Measurements from ENCODE around the gene TFG.
"Not testable (repeated sequence)": the region's sequence is repeated elsewhere in the genome, so short reads cannot be mapped to it uniquely, and the experiment has no call there.

The TFG gene

DNA sequence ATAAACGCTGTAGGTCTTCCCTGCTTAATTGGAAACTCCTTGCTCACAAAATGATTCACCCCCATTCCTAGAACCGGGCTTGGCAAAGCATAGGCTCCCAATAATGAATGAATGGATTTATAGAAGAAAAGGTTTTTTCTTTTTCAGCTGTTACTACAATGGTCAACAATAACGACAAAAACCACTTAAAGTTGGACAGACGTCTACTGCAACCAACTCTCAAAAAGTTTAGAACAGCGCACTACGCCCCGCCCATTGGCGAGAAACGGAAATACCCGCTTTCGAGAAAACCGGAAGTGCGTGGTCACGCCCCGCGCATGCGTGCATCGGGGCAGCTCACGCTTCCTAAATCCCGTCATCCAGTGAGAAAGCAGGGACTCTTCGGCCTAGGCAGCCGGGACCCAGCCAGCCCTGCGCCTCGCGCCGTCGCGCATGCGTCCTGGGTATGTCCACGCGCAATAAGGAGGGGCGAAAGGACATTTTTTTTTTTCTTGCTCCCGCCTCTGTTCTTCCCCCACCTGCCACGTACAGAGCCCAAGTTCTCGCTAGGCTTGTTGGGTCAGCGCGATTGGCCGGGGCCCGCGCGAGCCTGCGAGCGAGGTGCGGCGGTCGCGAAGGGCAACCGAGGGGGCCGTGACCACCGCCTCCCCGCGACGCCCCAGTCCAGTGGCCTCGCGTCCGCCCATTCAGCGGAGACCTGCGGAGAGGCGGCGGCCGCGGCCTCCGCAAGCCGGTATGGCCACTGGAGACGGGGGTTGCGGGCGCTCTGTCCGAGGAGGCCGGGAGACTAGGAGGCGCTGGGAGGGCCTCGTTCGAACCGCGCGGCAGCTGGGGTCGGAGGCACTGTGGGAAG lies at the start of gene TFG:
Gene TFG, plus strand, starts transcription at position 506 of the 853 bp plus-strand sequence. CDS start 4,192 bp downstream, outside the sequence.
- peak; percentile 95 for DNase-seq

DNA sequence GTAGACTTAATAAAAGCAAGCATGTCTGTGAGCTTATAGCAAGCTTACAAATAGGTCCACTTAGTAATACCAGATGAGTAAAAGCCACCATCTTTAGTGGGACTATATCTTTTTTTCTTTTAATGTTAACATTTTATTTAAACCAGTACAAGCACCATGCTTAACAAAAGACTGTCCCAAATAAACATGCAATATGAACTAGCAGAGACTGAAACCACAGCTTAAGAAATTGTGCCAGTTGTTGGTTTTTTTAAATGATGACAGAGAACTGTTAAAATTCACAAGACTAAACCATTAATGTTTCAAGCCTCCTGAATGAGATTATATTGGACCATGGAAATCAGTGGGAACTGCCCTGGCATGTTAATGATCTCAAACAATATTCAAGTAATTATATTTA lies 48.0 kb upstream of the TFG start:
- not testable (repeated sequence) for DNase-seq

DNA sequence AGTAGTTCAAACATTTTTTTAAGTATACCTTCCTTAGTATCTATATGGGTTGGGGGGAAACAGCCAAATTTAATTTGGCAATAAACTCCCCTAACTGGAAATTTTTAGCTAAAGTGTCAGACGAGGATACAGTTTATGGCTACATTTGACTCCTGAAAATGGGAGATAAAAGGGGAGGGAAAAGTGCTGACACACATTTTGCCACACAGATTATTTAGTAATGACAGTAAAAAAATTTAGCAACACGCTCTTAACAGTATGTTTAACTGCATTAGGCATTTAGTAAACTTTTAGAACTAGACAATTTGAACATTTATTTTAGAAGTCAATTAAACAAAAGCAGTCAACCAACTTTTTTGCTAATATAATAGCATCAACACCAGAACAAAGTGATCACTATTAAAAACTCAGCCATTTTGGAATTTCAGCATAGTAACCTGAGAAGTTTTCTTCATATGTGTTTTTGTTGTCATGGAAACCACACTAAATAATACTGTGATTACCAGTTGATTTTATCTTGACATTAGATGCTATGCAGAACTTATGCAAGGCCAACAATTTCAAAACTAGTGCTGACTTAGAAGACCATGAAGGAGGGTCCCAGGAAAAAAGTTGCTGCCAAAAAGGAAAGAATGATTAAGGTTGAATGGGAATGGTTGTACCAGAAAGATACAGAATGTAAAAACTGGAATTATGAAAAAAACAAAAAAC lies 47.0 kb upstream of the TFG start:
- DNase-seq = no peak

DNA sequence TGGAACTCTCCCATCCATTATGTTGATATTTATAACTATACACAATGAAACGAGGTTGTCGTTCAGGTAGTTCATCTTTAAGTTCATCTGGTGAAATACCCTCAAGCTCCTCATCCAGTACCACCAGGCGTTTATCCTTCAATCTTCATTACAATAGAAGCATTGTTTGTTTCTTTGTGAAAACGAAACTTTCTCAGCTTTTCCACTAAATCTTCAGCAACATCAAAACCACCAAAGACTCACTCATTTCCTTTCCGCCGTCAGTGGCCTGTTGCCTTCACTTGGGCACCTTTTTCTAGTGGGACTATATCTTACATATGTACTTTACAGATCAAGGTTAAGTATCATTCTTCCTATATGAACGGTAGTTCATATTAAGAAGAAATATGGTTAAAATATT lies 44.1 kb upstream of the TFG start:
- DNase-seq = no peak

DNA sequence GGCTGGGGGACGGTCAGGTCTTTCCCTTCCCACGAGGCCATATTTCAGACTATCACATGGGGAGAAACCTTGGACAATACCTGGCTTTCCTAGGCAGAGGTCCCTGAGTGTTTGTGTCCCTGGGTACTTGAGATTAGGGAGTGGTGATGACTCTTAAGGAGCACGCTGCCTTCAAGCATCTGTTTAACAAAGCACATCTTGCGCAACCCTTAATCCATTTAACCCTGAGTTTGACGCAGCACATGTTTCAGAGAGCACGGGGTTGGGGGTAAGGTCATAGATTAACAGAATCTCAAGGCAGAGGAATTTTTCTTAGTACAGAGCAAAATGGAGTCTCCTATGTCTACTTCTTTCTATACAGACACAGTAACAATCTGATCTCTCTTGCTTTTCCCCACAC lies 42.6 kb upstream of the TFG start:
- not testable (repeated sequence) for DNase-seq

DNA sequence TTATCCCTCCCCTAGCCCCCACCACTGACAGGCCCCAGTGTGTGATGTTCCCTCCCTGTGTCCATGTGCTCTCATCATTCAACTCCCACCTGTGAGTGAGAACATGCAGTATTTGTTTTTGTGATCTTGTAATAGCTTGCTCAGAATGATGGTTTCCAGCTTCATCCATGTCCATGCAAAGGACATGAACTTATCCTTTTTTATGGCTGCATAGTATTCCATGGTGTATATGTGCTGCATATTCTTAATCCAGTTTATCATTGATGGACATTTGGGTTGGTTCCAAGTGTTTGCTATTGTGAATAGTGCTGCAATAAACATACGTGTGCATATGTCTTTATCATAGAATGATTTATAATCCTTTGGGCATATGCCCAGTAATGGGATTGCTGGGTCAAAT lies 42.0 kb upstream of the TFG start:
- not testable (repeated sequence) for DNase-seq

DNA sequence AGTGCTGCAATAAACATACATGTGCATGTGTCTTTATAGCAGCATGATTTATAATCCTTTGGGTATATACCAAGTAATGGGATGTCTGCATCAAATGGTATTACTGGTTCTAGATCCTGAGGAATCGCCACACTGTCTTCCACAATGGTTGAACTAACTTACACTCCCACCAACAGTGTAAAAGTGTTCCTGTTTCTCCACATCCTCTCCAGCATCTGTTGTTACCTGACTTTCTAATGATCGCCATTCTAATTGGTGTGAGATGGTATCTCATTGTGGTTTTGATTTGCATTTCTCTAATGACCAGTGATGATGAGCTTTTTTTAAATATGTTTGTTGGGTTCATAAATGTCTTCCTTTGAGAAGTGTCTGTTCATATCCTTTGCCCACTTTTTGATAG lies 38.3 kb upstream of the TFG start:
- not testable (repeated sequence) for DNase-seq

DNA sequence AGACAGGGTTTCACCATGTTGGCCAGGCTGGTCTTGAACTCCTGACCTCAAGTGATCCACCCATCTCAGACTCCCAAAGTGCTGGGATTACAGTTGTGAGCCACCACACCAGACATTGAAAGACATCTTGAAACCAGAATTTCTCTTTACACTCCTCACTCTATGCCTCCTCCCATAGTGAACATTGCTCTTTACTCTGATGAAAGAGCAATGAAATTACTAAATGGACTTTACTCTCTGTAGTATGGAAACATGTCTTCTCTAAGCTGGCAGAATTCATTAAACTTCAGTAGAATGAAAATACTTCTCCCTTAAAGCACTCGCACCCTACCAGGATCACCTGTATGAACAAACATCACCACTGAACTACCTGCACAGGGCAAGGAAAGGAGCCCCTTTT lies 27.8 kb upstream of the TFG start:
- no peak for DNase-seq

DNA sequence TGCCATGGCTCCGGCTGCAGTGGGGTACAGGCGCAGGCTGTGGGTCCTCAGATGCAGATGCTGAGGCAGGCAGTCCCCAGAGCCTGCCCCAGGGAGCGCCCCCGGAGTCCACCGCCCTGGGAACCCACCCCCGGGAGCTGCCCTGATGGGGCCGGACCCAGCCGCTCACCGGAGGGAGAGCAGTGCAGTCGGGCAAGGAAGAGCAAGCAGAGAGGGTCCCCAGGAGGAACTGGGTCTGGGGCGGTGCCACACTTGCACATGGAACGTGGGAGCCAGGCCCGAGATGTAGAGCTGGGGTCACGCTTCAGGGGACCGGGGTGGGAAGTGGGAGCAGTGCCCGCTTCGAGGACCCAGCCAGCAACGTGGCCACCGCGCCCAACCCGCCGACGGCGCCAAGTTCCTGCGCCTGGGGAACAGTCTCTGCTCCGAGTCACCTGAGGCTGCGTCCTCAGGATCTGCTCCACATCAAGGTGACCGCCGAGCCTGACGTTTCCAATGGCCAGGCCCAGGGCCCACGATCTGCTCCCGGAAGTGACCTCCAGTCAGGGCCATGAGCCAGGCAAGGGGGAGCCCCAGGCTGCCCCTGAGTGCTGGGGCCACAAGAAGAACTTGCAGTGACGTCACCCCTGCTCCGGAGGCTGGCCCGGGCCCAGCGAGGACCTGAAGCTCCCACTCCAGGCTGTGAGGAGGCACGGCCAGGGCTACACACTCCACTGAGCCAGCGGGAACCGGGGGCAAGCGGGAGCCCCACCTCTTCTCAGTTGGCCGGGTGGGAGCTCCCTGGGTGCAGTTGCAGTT lies 27.0 kb upstream of the TFG start:
- no peak for DNase-seq

DNA sequence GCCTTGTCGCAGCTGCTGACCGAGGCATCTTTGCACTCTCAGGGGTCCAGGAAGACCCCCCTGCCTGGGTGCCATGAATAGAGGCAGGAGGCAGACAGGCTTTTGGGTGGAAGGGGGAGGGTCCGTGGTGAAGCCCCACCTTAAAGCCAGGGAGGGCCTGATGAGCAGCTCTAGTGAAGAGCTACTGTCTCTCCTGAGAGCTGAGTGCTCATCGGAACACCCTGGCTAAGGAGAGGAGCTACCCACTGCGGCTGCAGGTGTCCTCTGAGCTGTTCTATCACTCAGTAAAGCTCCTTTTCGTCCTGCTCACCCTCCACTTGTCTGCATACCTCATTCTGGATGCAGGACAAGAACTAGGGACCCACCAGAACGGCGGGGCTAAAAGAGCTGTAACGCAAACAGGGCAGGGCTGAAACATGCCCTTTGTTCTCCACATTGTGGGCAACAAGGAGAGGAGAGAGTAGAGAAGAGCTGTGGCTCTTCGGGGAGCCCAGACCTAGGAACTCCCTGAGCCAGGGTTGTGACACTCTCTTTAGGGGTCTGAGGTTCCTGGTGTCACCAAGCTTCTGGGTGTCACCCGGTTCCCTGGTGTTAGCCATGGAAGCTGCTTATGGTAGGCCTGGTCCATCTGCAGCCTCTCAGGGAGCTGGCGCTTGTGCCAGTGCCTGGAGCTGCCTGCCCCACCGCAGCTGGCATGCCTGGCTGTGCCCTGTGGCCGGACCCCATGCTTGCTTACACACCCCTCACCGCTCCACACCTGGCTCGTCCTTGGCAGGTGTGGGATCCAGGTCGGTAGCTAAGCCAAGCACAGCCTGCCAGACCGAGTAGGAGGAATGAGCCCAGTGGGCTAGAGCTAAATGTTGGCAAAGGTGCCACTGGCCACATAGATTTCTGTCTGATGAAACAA lies 26.2 kb upstream of the TFG start:
- DNase-seq = no peak

DNA sequence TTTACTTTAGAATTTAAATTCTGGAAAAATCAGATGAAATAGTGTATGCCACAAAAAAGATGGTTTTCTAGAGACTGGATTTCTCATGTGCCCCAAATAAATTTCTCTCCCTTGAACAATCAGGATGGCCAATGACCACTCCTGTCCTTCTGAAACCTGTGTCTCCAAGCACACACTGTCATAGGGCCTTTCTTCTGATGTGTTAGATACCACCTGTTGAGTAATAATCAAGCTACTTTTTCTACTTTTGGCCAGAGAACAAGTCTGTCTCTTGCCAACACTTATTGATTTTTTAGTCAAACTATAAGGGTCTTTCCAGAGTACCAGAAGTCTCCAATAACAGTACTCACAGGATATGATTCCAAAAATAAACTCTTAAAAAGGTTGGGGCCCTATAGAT lies 16.1 kb upstream of the TFG start:
- no peak for DNase-seq

DNA sequence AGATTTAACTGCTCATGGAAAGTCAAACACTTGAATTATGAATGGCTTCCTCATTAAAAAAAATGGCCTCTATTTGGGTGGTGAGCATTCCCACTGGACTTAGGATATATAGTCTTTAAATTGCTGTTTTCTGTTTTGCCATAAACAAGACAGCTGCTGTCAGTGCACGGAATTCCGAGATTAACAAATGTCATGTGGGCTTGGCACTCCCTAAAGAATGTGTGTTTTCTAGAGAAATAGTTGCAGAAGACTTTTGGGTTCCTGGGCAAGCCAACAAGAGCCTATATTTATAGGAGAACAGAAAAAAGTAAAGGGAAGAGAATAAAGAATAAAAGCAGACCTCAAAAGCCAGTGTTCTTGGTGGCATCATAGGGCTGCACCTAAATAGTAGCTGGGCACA lies 13.6 kb upstream of the TFG start:
- DNase-seq = no peak

DNA sequence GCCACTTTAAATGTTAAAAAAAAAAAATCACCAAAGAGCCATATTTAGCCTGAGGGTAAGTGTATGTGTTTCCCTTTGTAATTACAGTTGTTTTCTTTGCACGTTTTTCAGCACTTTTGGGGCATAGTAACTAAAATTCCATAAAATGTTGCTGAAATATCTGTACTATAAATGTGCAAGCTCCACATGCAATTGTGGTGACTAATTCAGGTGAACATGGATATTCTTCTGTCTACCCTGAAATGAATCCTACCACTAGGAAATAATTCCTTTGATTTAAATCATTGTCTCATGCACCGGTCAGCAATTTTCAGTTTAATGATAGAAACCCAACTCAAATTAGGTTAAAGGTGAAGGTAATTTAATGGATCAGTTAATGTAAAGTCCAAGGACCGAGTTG lies 13.1 kb upstream of the TFG start:
- DNase-seq = no peak

DNA sequence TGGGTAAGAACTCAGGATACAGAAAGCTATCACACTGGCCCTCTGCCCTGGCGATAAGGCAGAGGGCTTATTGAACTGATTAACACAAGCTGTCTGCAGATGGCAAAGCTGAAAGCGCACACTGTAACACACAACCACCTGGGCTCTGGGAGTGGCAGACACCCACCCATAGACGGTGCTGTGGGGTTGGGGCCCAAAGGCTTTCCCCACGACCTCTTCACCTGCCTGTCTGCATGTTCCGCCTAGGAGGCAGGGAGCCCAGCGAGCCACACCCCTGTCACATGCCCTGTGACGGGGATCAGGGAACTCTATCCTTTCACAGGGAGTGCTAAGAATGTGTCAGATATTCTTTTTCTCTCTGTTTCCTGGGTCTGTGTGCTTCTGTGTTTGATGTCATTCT lies 12.1 kb upstream of the TFG start:
- no peak for DNase-seq

DNA sequence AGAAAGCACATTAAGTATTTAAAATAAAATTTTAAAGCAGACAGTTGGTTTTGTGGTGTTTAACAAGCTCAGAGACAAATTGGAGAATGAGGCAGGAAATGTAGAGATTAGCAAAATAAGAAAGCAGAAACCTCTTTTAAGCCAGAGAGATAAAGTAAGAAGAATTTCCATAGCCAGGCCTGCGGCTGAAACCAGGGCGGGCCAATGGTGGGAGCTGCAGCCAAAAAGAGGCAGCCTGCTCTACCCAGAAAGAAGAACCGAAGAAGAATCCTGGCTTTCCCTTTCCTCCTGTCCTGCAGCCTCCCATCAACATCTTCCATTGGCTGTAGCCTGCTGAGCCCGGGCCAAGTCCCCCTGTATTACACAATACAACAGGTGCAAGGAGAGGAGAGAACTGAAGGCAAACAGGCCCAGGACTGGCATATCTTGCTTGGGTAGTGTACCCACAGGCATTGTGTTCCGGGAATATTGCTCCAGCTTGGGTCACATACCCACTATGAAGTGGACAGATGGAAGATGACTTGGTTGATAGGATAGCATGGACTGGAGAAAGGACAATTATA lies 11.5 kb upstream of the TFG start:
- DNase-seq = no peak

DNA sequence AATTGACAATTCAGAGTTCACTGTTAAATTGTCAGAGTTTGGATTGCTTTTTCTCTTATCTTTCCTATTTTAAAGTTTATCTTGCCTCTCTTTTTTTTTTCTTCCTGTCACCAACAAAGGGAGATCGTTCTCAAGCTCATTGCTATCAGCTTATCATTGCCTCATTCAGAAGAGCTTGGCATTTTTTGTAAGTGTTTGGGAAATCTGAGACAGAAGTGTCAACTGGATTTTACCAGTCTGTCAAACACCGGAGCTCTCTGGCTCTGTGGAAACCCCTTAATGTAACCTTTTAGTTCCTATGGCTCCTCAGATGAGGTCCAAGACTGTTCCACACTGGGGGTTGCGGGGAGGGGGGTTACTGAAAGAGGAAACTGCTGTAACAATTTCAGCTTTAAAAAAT lies 10.6 kb upstream of the TFG start:
- no peak for DNase-seq

DNA sequence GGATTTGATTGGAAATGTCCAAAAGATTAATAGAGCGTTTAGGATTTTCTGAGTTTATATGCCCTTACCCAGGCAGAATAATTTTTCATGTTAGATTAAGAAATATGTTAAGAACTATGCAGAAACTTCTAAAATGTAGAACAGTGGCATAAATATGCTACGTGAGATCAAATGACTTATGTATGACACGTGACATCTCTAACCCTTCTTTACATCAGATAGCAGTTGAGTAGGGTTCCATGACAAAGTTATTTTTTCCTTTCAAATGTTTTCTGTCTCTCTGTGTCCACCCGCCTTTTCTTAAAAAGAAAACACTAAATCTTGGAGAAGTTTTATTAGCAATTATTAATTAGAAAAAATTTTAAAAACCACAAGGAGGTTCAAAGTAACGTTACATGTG lies 8.6 kb upstream of the TFG start:
- DNase-seq = no peak

DNA sequence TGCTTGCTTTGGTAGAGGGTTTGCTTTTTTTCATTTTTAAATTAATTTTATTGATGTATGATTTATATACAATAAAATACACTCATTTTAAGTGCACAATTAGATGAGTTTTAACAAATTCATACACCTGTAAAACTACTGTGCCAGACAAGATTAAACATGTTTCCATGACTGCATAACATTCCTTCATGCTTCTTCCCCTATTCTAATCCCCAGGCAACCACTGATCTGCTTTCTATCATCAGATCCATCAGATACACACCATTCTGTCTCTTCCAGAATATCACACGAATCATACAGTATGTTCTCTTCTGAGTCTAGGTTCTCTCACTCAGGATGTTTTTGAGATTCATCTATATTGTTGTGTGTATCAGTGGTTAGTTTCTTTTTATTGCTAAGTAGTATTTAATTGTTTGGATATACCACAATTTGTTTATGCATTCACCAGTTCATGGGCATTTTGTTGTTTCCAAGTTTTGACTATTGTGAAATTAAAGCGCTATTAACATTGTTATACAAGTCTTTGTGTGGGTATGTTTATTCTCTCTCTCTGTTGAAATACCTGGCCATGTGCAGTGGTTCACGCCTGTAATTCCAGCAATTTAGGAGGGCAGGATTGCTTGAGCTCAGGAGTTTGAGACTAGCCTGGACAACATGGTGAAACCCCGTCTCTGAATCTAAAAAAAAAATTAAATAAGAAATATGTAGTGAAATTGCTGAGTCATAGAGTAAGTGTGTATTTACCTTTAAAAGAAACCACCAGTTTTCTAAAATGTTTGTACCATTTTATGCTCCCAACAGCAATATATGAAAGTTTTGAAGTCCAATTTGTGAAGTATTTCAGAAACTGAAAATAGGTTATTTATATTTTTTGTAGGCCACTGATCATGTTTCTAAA lies 7.0 kb upstream of the TFG start:
- no peak for DNase-seq

DNA sequence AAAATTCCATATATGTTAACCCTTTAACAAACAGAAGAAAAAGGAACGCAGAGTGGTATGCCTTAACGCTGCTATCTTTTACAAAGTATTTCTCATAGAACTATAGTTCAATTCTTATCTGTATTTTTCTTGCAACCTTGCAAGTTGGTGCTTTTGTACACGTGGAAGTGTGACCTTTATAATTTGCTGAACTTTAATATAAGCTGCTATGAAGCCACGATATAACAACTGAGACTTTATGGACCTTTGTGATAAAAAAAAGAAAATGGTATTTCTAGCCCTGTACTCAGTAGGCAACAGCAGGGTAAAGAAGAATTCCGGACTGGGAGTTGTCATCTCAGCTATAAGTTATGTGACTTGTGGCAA lies 6.3 kb upstream of the TFG start:
- no peak for DNase-seq

DNA sequence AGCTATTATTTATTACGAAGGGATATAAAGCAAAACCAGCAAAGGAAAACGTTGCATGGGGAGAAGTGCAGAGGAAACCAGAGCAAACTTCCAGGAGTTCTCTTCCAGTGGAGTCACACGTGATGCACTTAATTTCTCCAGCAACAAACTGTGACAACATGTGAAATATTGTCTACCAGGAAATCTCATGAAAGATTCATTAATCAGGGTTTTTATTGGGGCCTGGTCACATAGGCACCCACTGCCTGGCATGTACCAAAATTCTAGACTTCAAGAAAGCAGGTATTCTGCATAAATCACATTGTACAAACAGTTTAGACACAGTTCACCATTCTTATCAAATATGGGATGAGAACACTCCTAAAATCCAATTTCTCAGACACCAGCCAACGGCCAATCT lies 5.4 kb upstream of the TFG start:
- no peak for DNase-seq

DNA sequence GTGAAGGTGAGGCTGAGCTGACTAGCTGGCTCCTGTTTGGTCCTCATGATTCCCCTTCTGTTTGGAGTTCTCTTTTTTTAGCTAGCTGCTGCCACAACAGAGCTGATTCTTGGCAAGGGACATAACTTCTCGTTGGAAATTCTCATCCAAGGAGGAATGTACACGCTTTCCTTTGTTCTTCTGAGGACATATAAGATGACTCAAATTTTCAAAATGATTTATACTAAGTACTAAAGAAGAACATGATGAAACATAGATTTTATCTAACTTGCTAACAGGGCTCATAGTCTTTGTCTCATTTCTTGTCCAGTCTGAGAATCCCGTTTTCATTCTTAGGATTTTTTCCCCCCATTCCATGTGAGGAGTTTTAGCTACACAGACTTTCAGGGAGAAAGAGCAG lies 2.9 kb upstream of the TFG start:
- DNase-seq = no peak

Data from activated effector memory CD4-positive, alpha-beta T cell treated with Interleukin-2 at 50 U/mL for 16 hours (primary cell).